BLaER1 (cell line): Measurements from ENCODE around the gene FSIP1.

Source experiments
- H3K27ac ChIP-seq: shearing (Covaris generic); formaldehyde crosslinking; 2 replicates; pipeline ENCODE4 v1.8.1; 2022
- H3K27me3 ChIP-seq: shearing (Covaris generic); formaldehyde crosslinking; 2 replicates; pipeline ENCODE4 v1.8.1; 2022
- H3K36me3 ChIP-seq: shearing (Covaris generic); formaldehyde crosslinking; 2 replicates; pipeline ENCODE4 v1.8.1; 2022
- H3K4me1 ChIP-seq: shearing (Covaris generic); formaldehyde crosslinking; 2 replicates; pipeline ENCODE4 v1.8.1; 2022
- H3K4me2 ChIP-seq: shearing (Covaris generic); formaldehyde crosslinking; 2 replicates; pipeline ENCODE4 v1.8.1; 2022
- H3K4me3 ChIP-seq: shearing (Covaris generic); formaldehyde crosslinking; 2 replicates; pipeline ENCODE4 v1.8.1; 2022
- H3K9ac ChIP-seq: shearing (Covaris generic); formaldehyde crosslinking; 2 replicates; pipeline ENCODE4 v1.8.1; 2022
- H3K9me3 ChIP-seq: shearing (Covaris generic); formaldehyde crosslinking; 2 replicates; pipeline ENCODE4 v1.8.1; 2022
- H4K20me1 ChIP-seq: shearing (Covaris generic); formaldehyde crosslinking; 2 replicates; pipeline ENCODE4 v1.8.1; 2022
- Cebpa-rat ChIP-seq: shearing (Covaris generic); IDR thresholded peaks from 2 replicates; pipeline ENCODE4 v1.8.1; 2022

The FSIP1 gene

DNA sequence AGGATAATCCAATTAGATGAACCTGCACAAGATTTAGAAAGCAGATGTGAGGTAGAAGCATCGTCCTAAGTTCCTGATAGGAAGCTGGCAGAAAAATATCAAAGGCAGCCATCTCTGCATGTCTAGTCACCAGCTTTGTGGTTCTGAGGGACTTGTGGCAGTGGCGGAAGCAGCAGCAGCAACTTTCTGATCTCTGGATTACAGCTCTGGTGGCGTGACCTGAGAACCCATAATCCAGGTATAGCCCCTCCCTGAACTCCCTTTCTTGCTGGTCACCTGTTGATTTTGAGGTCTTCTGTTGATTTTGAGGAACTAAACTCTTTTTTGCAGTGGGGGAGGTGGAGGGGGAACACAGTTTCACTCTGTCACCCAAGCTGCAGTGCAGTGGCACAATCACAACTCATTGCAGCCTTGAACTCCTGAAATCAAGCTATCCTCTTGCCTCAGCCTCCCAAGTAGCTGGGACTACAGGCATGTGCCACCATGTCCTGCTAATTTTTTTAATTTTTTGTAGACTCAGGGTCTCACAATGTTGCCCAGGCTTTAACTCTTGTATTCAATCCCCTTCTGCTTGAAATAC lies 7.9 kb downstream of the FSIP1 start:
- H3K4me3 ChIP-seq, result no peak overlapping the region
- no peak for TF ChIP-seq Cebpa-rat
- H3K27ac ChIP-seq, result peak overlapping the region; percentile 40; the same call in 1 of the 2 replicates
- H3K4me1 ChIP-seq, result peaks cover 25% of the 10 kb centered on the region
- 0 out of 2 replicates have a peak overlapping the region, but pooled peaks have one; percentile 22 for H3K9ac ChIP-seq
- H4K20me1 ChIP-seq, result no peaks in the 10 kb centered on the region
- H3K27me3 ChIP-seq, result no peaks in the 10 kb centered on the region
- H3K36me3 ChIP-seq, result no peaks in the 10 kb centered on the region
- H3K9me3 ChIP-seq, result no peaks in the 10 kb centered on the region
- peak overlapping the region; percentile 56 for H3K4me2 ChIP-seq

DNA sequence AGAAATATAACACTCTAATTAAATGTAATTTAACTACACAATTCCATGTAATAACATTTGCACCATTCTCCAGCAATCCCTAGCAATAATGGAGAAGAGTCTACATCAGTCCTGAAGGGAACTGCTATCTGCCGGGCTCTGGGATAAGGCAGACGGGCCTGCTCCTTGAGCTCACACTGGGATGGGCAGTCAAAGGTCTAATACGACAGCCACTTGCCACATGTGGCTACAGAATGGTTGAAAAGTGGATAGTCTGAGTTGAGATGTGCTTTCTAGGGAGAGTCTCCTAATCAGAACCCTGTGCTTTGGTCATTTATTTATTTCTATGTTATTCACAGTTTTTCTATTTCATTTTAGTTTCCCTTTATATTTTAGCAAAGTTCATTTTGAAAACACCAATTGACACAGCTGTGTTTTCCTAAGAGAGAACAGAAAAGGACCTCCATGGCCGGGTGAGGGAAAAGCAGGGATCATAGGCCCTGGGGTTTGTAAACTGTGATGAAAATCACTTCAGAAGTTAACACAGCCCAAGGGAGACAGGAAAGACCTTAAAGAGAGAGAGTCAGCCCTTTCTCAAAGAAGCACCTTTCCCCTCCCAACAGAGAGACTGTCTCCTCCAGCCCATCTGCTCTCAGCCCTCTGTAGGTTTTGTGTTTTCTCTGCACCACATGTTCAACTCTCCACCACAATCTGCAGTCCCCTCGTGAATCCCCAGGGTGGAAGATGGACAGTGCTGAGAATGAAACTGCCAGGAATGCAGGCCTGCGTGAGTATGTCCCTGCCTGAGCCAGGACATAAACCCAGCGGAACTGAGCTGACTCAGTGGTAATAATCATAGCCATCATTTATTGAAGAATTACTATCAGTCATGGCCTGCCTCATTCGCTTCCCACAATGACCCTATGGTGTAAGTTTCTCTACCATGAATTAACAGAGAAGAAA lies 11.6 kb downstream of the FSIP1 start:
- no peaks in the 10 kb centered on the region for H3K36me3 ChIP-seq
- peaks cover 25% of the 10 kb centered on the region for H3K4me1 ChIP-seq
- H3K9ac ChIP-seq, result no peak overlapping the region
- H3K4me3 ChIP-seq, result no peak overlapping the region
- H3K4me2 ChIP-seq, result peak overlapping the region; percentile 18
- no peak overlapping the region for H3K27ac ChIP-seq
- no peak for TF ChIP-seq Cebpa-rat
- H3K9me3 ChIP-seq, result no peaks in the 10 kb centered on the region
- H3K27me3 ChIP-seq, result no peaks in the 10 kb centered on the region
- no peaks in the 10 kb centered on the region for H4K20me1 ChIP-seq

DNA sequence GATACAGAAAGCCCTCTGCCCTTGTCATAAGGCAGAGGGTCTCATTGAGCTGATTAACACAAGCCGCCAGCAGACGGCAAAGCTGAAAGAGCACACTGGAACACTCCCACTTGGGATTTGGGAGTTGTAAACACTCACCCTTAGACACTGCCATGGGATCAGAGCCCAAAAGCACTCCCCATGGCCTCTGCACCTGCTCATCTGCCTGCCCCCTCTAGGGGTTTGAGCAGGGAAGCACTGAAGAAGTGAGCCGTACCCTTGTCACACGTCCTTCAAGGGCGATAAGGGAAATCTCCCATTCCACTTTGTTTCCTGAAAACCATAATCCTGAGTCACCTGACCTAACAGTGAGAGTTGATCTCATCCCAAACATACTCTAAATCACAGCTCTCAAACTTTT lies 14.7 kb downstream of the FSIP1 start:
- H3K4me3 ChIP-seq, result no peak overlapping the region
- H3K27ac ChIP-seq, result no peak overlapping the region
- TF ChIP-seq Cebpa-rat, result no peak
- peaks cover 8% of the 10 kb centered on the region for H3K4me1 ChIP-seq
- no peak overlapping the region for H3K9ac ChIP-seq
- no peak overlapping the region for H3K4me2 ChIP-seq
- no peaks in the 10 kb centered on the region for H3K27me3 ChIP-seq
- H3K9me3 ChIP-seq, result no peaks in the 10 kb centered on the region
- no peaks in the 10 kb centered on the region for H3K36me3 ChIP-seq
- no peaks in the 10 kb centered on the region for H4K20me1 ChIP-seq

DNA sequence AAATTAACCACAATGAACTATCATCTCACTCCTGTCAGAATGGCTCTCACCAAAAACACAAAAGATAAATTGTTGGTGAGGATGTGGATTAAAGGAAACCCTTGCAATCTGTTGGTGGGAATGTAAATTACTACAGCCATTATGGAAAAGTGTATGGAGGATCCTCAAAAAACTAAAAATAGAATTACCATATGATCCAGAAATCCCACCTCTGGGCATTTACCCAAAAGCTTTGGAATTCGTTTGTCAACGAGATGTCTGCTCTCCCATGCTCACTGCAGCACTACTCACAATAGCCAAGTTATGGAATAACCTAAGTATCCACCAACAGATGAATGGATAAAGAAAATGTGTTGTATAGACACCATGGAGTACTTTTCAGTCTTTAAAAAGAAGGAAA lies 21.6 kb downstream of the FSIP1 start:
- Histone ChIP-seq H3K9me3 (no peaks in the 10 kb centered on the region), H3K4me3 (no peak overlapping the region), H3K4me1 (no peaks in the 10 kb centered on the region), H3K27ac (no peak overlapping the region), H3K27me3 (no peaks in the 10 kb centered on the region), H3K4me2 (no peak overlapping the region), H3K9ac (no peak overlapping the region), H4K20me1 (no peaks in the 10 kb centered on the region), H3K36me3 (no peaks in the 10 kb centered on the region)
- no peak for TF ChIP-seq Cebpa-rat

DNA sequence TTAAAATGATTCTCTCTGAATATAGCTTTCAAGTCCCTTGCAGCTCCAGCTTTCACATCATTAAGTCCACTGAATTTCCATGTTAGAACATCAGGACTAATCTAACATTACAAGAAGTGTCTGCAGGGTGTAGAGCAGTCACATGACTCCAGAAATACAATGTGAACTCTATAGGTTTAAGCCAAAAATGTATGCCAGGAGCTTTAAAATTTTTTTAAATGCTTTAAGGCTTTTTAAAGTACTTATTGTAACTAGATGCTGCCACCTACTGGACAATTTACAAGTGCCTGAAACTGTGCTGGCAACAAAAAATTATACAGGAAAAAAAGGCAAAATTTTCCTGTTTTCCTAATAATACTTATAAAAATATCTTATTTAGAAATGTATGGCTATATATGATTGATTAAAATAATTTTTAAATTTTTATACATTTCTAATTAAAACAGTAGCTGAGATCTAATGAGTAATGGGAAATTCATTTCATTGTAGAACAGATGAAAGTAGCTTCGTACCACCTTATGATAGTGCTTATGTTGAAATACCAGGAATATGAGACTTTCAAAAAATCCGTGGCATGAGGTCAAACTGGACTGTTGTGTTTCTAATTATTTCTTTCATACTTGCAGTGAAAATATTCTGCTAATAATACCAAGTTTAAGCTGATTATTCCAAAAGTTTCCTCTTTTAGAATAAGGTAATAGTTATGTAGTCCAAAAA lies 25.7 kb downstream of the FSIP1 start:
- no peak overlapping the region for H3K4me2 ChIP-seq
- no peak overlapping the region for H3K9ac ChIP-seq
- H3K4me1 ChIP-seq, result no peaks in the 10 kb centered on the region
- H3K36me3 ChIP-seq, result no peaks in the 10 kb centered on the region
- no peaks in the 10 kb centered on the region for H4K20me1 ChIP-seq
- H3K27me3 ChIP-seq, result no peaks in the 10 kb centered on the region
- no peaks in the 10 kb centered on the region for H3K9me3 ChIP-seq
- no peak for TF ChIP-seq Cebpa-rat
- H3K4me3 ChIP-seq, result no peak overlapping the region
- no peak overlapping the region for H3K27ac ChIP-seq

DNA sequence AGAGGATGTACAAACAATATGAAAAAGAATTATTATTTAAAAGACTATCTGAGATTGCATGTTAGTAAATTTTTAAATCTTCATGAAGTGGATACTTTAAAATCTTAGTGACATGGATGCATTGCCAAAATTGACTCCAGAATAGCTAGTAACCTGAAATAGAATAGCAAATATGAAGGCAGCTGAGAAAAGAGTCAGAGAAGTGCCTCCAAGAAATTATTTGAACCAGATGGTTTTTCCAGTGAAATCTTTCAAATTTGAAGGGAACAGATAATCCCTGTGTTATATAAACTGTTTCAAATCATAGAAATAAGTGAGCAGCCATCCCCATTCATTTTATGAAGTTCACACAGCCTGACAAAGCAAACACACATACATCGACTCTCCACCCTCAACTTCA lies 29.6 kb downstream of the FSIP1 start:
- Histone ChIP-seq H3K36me3 (no peaks in the 10 kb centered on the region), H3K9ac (no peak overlapping the region), H3K9me3 (no peaks in the 10 kb centered on the region), H3K4me2 (no peak overlapping the region), H3K27ac (no peak overlapping the region), H4K20me1 (no peaks in the 10 kb centered on the region), H3K4me3 (no peak overlapping the region), H3K27me3 (no peaks in the 10 kb centered on the region), H3K4me1 (no peaks in the 10 kb centered on the region)
- TF ChIP-seq Cebpa-rat, result no peak

DNA sequence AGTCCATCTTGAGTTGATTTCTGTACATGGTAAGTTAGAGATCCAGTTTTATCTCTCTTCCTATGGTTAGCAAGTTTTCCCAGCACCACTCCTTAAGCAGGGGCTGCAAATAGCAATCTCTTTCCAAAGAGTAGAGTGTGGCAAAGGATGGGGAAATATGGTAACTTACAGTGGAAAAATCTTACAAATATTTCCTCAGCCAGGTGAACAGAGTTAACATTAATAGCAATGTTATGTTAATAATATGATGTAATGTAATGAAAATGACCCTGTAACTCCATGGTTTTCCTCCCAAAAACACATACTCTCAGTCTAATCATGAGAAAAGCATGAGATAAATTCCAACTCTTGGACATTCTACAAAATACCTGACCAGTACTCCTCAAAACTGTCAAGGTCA lies 30.4 kb downstream of the FSIP1 start:
- no peaks in the 10 kb centered on the region for H3K27me3 ChIP-seq
- H3K9ac ChIP-seq, result no peak overlapping the region
- H3K27ac ChIP-seq, result no peak overlapping the region
- no peak overlapping the region for H3K4me3 ChIP-seq
- H3K4me1 ChIP-seq, result no peaks in the 10 kb centered on the region
- TF ChIP-seq Cebpa-rat, result no peak
- H3K4me2 ChIP-seq, result no peak overlapping the region
- no peaks in the 10 kb centered on the region for H3K36me3 ChIP-seq
- no peaks in the 10 kb centered on the region for H3K9me3 ChIP-seq
- H4K20me1 ChIP-seq, result no peaks in the 10 kb centered on the region

DNA sequence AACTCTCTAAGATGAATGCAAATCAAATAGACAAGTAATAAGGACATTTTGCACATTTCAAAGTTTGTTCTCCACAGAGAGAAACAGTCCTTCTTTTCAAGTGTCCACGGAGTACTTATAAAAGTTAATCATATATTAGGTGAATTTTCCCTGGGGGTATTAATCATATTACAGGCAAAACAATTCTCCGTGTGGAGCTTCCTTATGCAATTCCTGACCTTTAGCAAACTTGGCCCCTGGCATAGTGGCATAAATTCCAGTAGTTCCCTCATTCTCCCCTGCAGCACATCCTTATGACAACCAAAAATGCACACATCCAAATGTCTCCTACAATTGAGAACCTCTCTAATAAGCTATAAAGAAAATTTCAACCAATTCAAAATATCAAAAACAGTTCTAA lies 34.4 kb downstream of the FSIP1 start:
- Histone ChIP-seq H3K4me1 (no peaks in the 10 kb centered on the region), H3K36me3 (no peaks in the 10 kb centered on the region), H3K9ac (no peak overlapping the region), H3K27me3 (no peaks in the 10 kb centered on the region), H4K20me1 (no peaks in the 10 kb centered on the region), H3K4me3 (no peak overlapping the region), H3K9me3 (no peaks in the 10 kb centered on the region), H3K4me2 (no peak overlapping the region), H3K27ac (no peak overlapping the region)
- TF ChIP-seq Cebpa-rat, result no peak

DNA sequence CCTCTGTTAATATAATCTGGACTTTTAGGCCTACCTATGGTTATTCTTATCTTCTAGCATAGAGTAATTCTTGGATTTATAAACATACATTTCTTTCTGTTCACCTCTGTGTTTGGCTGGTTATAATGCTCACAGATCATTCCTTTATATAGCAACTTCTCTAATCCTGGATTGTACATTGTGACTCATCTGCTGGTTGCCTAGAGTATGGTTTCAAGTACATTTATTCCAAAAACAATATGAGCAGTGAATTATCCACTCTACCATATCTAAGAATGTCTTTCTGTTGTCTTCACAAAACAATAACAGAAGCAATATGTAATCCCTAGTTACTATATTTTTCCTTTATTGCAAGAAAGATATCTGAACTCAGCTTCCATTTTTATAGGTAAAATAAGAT lies 35.3 kb downstream of the FSIP1 start:
- Histone ChIP-seq H3K4me3 (no peak overlapping the region), H3K4me2 (no peak overlapping the region), H3K9ac (no peak overlapping the region)

More for the DNA sequence above, 35.3 kb downstream of the FSIP1 start:
- Histone ChIP-seq H4K20me1 (no peaks in the 10 kb centered on the region), H3K27me3 (no peaks in the 10 kb centered on the region), H3K9me3 (no peaks in the 10 kb centered on the region), H3K36me3 (no peaks in the 10 kb centered on the region), H3K4me1 (no peaks in the 10 kb centered on the region), H3K27ac (no peak overlapping the region)
- no peak for TF ChIP-seq Cebpa-rat
